Measurements from ENCODE around the gene ASZ1. TPM values are rescaled to one million over a fixed set of nuclear protein-coding genes. Genes with fewer than 3 reads are reported as not detected.

ASZ1 gene, protein sequence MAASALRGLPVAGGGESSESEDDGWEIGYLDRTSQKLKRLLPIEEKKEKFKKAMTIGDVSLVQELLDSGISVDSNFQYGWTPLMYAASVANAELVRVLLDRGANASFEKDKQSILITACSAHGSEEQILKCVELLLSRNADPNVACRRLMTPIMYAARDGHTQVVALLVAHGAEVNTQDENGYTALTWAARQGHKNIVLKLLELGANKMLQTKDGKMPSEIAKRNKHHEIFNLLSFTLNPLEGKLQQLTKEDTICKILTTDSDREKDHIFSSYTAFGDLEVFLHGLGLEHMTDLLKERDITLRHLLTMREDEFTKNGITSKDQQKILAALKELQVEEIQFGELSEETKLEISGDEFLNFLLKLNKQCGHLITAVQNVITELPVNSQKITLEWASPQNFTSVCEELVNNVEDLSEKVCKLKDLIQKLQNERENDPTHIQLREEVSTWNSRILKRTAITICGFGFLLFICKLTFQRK
- not detected in 2 replicates for total RNA-seq

DNA sequence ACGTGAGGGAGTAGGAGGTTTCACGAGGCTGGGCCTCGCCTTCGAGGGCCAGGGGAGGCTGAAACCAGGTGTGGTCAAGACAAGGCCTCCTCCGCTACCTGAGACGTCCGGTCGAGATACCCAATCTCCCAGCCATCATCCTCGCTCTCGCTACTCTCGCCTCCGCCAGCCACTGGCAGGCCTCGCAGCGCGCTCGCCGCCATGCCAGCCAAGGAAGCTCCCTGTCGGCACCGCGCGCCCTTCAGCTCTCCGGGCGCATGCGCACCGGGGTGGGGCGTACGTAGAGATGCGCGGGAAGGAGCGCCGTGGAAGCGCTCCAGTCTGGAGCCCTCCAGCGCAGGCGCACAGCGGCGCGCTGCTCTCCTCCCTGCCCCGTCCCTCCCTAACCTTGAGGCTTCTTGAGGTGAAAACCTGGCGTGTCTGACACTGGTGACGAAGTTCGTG lies at the start of gene ASZ1:
Gene ASZ1 (minus strand): TSS at position 236 of the 444 bp plus-strand sequence. CDS start 33 bp downstream, at position 203.

DNA sequence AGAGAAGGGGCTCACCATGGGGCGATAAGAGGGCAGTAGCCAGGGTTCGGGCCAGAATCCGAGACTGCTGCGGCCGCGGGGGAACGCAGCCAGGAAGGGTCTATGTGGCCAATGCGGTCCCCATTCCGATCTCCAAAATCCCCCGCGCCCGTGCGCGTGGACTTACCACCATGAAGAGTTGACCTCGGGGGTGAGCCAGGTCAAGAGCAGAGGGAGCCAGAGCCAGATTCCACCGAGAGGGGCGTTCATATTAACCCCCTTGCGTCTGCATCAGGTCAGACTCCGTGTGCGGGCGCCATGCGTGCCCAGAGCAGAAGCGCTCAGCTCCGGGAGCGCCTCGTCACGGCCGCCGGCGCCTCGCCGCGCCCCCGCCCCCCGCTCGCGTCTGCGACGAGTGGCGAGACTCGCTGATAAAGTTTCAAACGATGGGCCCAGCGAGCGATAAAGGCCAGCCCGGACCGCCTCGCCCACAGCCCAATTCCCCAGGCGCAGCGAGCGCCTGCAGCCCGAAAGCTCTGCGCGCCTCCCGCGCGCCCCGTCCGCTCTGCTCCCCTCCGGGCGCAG lies 104.5 kb downstream of the ASZ1 start, which contains the start of gene WNT2:
Gene WNT2 (minus strand): TSS at position 318 of the 564 bp plus-strand sequence. CDS start 69 bp downstream, at position 249.

Other genes starting within 250 kb of the ASZ1 start
- not detected in 2 replicates for gene WNT2, start 104.4 kb downstream of the ASZ1 start, total RNA-seq
- 0.93 TPM in 1 of 2 replicates, not detected in the other for gene CFTR, start 52.5 kb upstream of the ASZ1 start, total RNA-seq

Data from nasal cavity respiratory epithelium epithelial cell of viscerocranial mucosa (primary cell).